NCI-H2171 treated with DMSO at 0.1 percent for 48 hours (cell line): ENCODE data around the gene GARIN5A.

Experiments used
- DNase-seq: peaks from one replicate; lab custom pipeline; 2025; lab: John Stamatoyannopoulos, UW

GARIN5A gene

GRCh38 chr19:50433201-50434180, 43.2 kb downstream of the GARIN5A start:
- DNase-seq, result no peak

- DNase-seq, result peak; percentile 12
Measured at GRCh38 chr19:50432221-50433028, 44.2 kb downstream of the GARIN5A start, which contains the start of gene MYBPC2. TSS of gene MYBPC2 (plus strand) at chr19:50432892. CDS start at chr19:50432954, 62 bp downstream.

DNA sequence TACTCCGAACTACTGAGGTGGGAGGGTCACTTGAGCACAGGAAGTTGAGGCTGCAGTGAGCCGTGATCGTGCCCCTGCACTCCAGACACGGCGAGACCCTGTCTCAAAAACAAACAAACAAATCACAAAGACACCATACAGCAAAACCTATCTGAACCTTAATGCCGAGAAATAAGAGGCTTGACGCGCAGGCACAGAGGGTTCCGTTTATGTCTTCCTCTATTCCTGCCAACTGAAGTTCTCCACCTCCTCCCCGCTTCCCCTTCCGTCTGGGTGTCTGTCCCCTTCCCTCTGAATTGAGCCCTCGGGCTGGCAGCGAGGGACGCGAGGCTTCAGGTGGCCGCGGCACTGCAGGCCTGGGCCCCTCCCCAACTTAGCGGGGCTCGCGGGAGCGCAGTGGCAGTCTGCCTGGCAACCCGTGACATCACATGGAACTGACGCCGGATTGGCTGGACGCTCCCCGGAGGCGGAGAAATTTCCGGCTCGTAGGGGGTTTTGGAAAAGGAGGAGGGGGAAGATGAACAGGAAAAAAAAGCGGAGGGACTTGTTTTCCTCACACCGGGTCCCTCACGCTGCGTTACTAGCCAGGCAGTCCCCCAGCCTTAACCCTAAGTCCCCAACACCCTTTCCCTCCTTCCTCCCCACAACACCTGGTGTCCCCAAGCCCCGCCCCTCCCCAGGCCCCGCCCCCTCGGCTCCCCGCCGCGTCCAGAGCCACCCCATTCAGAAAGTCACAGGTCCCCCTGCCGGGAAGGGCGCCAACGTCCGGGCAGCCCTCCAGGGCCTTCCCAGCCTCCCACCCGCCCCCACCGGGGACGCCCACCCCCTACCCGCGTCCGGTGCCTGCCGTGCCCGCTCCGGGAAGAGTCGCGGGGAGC, 45.1 kb downstream of the GARIN5A start:
- peak; percentile 74 for DNase-seq

DNA sequence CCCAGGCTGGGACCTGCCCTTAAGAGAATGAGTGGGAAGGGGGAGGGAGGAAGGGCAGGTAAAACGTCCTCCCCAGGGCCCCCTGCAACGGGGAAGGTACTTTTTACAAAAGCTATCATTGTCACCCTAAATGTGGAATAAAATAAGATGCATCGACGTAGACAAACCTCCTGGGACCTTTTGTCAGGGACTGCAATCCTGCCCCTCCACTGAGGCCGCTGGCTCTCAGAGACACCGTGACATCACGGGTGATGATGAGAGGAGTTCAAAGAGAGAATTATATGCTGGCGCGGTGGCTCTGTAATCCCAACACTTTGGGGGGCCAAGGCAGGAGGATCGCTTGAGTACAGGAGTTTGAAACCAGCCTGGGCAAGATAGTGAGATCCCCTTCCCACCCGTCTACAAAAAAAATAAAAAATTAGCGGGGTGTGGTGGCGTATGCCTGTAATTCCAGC, 45.7 kb downstream of the GARIN5A start:
- DNase-seq, result peak; percentile 43

GRCh38 chr19:50428772-50429463, 47.7 kb downstream of the GARIN5A start:
- no peak for DNase-seq

GRCh38 chr19:50427997-50428425, 48.6 kb downstream of the GARIN5A start:
- peak; percentile 11 for DNase-seq

- no peak for DNase-seq
Measured at GRCh38 chr19:50427318-50427925, 49.2 kb downstream of the GARIN5A start.

- no peak for DNase-seq
Measured at GRCh38 chr19:50425581-50425980, 51.1 kb downstream of the GARIN5A start.

GRCh38 chr19:50423279-50424113, 53.2 kb downstream of the GARIN5A start:
- DNase-seq, result no peak

GRCh38 chr19:50422397-50423278, 54.0 kb downstream of the GARIN5A start:
- DNase-seq, result no peak

- DNase-seq, result no peak
Measured at GRCh38 chr19:50420808-50421207, 55.8 kb downstream of the GARIN5A start.

DNA sequence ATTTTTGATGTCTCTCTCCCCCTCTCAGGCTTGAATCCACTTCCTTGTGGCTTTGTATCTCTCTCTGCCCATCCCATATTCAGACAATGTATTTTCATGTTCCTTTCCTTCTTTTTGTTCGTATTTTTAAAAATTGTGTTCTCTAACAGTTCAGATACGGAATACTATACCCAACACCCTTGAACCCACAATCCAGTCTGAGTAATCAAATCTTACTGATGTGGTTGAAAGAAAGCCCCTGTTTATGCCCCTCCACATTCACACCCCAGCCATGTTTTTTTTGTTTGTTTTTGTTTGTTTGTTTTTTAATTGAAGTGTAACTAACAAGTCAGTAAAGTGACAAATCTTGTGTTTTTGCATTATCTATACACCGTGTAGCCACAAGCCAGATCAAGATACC, 56.5 kb downstream of the GARIN5A start:
- DNase-seq, result no peak

DNA sequence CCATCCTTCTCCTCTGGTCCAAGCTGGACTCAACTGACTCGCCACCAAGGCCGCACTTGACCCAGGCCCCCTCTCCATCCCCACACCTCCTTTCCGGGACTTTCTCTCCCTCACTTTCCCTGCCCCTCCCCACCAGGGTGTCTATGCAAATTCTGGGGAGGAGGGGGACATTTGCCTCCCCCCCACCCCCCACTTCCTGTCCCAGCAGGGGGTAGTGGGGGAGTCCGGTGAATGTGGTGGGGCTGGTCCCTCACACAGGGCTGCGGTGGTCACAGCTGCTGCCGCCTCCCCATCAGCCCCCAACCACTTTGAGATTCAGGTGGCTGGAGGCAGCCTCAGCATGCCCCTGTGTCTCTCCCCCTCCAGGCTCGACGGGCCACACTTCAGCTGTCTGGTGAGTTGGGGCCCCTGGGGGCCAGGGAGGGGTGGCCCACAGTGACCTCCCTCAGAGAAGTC, 57.0 kb downstream of the GARIN5A start:
- no peak for DNase-seq

DNA sequence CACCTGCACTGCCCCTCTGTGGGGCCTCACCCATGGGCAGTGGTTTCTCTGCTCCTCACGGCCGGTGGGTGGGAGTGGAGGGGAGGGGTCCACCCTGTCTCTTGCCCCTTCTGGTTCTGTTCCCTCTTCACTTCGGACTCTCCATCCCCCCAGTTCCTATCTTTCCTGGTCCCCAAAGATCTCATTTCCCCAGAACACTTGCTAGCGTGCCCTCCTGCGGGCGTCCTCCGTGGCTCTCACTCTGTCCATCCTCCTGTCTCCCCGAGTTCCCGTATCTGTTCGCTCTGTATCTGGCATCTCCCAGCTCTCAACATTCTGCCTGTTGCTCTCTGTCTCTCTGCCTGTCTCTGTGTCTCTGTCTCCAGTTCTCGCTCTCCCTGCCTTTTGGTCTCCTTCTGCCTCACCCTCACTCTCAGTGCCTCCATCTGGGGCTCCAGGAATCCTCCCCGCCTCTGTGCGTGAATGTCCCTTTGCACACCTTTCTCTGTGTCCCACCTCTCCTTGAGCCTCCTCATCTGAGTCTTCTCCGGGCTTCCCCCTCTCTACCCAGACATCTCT, 57.5 kb downstream of the GARIN5A start:
- no peak for DNase-seq

- no peak for DNase-seq
Measured at GRCh38 chr19:50418176-50419021, 58.2 kb downstream of the GARIN5A start, which contains the start of gene SPIB. TSS of gene SPIB (plus strand) at chr19:50418938. CDS start at chr19:50418963, 25 bp downstream.

DNA sequence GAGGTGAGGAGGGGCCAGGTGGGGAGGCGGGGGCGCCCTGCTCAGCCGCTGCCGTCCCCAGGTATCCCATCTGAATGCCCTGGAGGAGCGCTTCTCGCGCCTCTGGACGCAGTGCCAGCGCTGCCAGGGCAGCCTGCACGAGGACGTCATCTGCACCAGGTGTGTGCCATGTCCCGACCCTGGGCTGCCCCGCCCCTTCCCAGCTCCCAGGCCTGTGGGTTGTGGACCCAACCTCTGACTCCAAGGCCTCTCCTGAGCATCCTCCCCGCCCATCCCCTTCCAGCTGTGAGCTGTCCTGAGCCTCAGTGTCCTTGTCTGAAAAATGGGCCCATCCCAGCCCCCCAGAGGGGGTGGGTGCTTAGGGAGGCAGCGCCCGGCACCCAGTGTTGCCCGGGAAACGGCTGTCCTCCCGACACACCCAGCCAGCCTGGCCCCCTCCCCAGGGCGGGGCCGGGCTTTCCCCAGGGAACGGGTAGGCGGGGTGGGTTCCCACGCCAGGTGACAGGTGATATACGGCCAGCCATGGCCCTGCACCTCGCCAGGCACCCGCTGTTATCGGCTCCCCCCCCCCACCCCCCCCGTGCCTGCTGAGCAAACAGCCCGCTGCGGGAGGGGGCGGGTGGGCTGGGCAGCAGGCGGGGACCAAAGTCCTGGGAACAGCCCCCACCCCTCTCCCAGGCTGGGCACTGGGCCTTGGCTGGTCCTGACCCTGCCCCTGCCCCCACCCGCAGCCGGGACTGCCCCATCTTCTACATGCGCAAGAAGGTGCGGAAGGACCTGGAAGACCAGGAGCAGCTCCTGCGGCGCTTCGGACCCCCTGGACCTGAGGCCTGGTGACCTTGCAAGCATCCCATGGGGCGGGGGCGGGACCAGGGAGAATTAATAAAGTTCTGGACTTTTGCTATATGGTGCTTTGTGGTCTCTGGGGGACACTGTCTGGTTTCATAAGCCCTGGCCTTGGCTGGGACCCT, 59.3 kb downstream of the GARIN5A start:
- no peak for DNase-seq
